ENCODE results near the gene SIGLEC8. TPM values are rescaled to one million over a fixed set of nuclear protein-coding genes. Genes with fewer than 3 reads are reported as not detected.
"Not testable (repeated sequence)": the region's sequence is repeated elsewhere in the genome, so short reads cannot be mapped to it uniquely, and the experiment has no call there.

Gene SIGLEC8
- total RNA-seq, 1 experiment from 2014 or later = not detected

- H3K36me3 ChIP-seq (ENCODE audit: control insufficient read depth in 1 of 2, insufficient read depth in 2 of 2, low read length in 2 of 2); RAD21 ChIA-PET (ENCODE audit: low non-redundant PET in 1 of 2, low total read pairs in 2 of 2, uncharacterized antibody in 2 of 2, unreplicated experiment in 2 of 2); H2AFZ ChIP-seq (ENCODE audit: low read depth, low read length, poor library complexity, severe bottlenecking); H3K9ac ChIP-seq (ENCODE audit: low read length); POLR2A ChIA-PET; BruUV-seq (replicated peaks); DNase-seq (ENCODE audit: low read depth, low spot score); intact Hi-C loops (cut with micrococcal nuclease); H3K27me3 ChIP-seq (ENCODE audit: insufficient read depth, low read length); H3K9me2 ChIP-seq (ENCODE audit: insufficient read depth); H3K4me3 ChIP-seq (replicated peaks in 1 of 2; ENCODE audit: low read depth in 1 of 2, low read length in 2 of 2); ATAC-seq; H3K79me2 ChIP-seq (ENCODE audit: insufficient read depth, low read length); H3K9me3 ChIP-seq (ENCODE audit: control insufficient read depth in 1 of 2, insufficient read depth in 1 of 2, low read depth in 1 of 2, low read length in 2 of 2); H3K4me1 ChIP-seq (ENCODE audit: control insufficient read depth in 1 of 2, insufficient read depth in 2 of 2, low read length in 2 of 2); H3K4me2 ChIP-seq (ENCODE audit: low read length); H3K27ac ChIP-seq (ENCODE audit: low read depth, low read length); H4K20me1 ChIP-seq (ENCODE audit: insufficient read depth): not testable (repeated sequence)
- CTCF ChIA-PET = interaction anchor here (1.2 kb wide), 1 partner anchor 240 kb away, joined by 4 read pairs; no protein-coding TSS in a partner anchor
Observed at GRCh38 chr19:51416422-51416821, 41.8 kb downstream of the SIGLEC8 start.

DNA sequence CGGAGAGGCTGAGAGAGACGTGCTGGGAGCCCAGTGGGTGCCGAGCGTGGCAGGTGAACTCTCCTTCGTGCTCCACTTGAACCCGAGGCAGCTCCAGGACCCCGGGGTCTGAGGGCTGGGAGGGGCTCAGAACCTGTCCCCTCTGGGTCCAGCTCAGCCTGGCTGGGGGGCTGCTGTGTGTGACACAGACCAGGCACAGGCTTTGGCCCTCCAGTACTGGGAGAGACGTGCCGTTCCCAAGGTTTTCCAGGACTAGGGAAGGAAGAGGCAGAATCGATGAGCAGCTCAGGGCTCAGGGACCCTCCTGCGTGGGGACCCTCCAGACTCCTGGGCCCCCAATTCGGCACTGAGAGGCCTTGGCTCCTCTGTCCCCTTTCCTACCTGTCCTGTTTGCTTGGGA, 43.1 kb downstream of the SIGLEC8 start:
- no peaks in the 10 kb centered on the region for H3K9me3 ChIP-seq (ENCODE audit: control insufficient read depth in 1 of 2, insufficient read depth in 1 of 2, low read depth in 1 of 2, low read length in 2 of 2)
- no peak overlapping the region for H3K4me2 ChIP-seq (ENCODE audit: low read length)
- H3K36me3 ChIP-seq (ENCODE audit: control insufficient read depth in 1 of 2, insufficient read depth in 2 of 2, low read length in 2 of 2) = no peaks in the 10 kb centered on the region
- no peak overlapping the region for H3K4me3 ChIP-seq (replicated peaks in 1 of 2; ENCODE audit: low read depth in 1 of 2, low read length in 2 of 2)
- H3K9me2 ChIP-seq (ENCODE audit: insufficient read depth) = no peaks in the 10 kb centered on the region
- no peaks in the 10 kb centered on the region for H3K27me3 ChIP-seq (ENCODE audit: insufficient read depth, low read length)
- no peaks in the 10 kb centered on the region for H3K79me2 ChIP-seq (ENCODE audit: insufficient read depth, low read length)
- no peaks in the 10 kb centered on the region; a peak in 1 of 4 replicates for H3K4me1 ChIP-seq (ENCODE audit: control insufficient read depth in 1 of 2, insufficient read depth in 2 of 2, low read length in 2 of 2)
- ChIA-PET CTCF (no interaction called here), POLR2A (no interaction called here), RAD21 (ENCODE audit: low non-redundant PET in 1 of 2, low total read pairs in 2 of 2, uncharacterized antibody in 2 of 2, unreplicated experiment in 2 of 2) (no interaction called here)
- H3K27ac ChIP-seq (ENCODE audit: low read depth, low read length) = no peak overlapping the region
- no peak overlapping the region for H2AFZ ChIP-seq (ENCODE audit: low read depth, low read length, poor library complexity, severe bottlenecking)
- H3K9ac ChIP-seq (ENCODE audit: low read length) = no peak overlapping the region
- H4K20me1 ChIP-seq (ENCODE audit: insufficient read depth) = no peaks in the 10 kb centered on the region
- no peak for DNase-seq (ENCODE audit: low read depth, low spot score)
- no TSS peak for BruUV-seq (replicated peaks)
- ATAC-seq = no peak
- intact Hi-C loops (cut with micrococcal nuclease) = no loop called here
- TF ChIP-seq ELF1 (IDR thresholded peaks at IDR 0.05; ENCODE audit: borderline replicate concordance, low read depth) = no peak
- TF ChIP-seq, protein P1, sequence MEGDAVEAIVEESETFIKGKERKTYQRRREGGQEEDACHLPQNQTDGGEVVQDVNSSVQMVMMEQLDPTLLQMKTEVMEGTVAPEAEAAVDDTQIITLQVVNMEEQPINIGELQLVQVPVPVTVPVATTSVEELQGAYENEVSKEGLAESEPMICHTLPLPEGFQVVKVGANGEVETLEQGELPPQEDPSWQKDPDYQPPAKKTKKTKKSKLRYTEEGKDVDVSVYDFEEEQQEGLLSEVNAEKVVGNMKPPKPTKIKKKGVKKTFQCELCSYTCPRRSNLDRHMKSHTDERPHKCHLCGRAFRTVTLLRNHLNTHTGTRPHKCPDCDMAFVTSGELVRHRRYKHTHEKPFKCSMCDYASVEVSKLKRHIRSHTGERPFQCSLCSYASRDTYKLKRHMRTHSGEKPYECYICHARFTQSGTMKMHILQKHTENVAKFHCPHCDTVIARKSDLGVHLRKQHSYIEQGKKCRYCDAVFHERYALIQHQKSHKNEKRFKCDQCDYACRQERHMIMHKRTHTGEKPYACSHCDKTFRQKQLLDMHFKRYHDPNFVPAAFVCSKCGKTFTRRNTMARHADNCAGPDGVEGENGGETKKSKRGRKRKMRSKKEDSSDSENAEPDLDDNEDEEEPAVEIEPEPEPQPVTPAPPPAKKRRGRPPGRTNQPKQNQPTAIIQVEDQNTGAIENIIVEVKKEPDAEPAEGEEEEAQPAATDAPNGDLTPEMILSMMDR (IDR thresholded peaks at IDR 0.05 in 2 of 3, conservative IDR thresholded peaks at IDR 0.05 in 1 of 3; ENCODE audit: borderline replicate concordance in 1 of 3, insufficient read depth in 1 of 3, low read depth in 2 of 3, low read length in 2 of 3) = no peak
- TF ChIP-seq JUND (IDR thresholded peaks at IDR 0.05) = no peak
- TF ChIP-seq, protein P2, sequence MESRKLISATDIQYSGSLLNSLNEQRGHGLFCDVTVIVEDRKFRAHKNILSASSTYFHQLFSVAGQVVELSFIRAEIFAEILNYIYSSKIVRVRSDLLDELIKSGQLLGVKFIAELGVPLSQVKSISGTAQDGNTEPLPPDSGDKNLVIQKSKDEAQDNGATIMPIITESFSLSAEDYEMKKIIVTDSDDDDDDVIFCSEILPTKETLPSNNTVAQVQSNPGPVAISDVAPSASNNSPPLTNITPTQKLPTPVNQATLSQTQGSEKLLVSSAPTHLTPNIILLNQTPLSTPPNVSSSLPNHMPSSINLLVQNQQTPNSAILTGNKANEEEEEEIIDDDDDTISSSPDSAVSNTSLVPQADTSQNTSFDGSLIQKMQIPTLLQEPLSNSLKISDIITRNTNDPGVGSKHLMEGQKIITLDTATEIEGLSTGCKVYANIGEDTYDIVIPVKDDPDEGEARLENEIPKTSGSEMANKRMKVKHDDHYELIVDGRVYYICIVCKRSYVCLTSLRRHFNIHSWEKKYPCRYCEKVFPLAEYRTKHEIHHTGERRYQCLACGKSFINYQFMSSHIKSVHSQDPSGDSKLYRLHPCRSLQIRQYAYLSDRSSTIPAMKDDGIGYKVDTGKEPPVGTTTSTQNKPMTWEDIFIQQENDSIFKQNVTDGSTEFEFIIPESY (IDR thresholded peaks at IDR 0.05; ENCODE audit: extremely low read depth, insufficient replicate concordance, low read length) = no peak
- no peak for TF ChIP-seq POLR2AphosphoS5 (IDR thresholded peaks at IDR 0.05; ENCODE audit: low read depth, low read length)
- no peak for TF ChIP-seq EZH2phosphoT487 (IDR thresholded peaks at IDR 0.05; ENCODE audit: borderline replicate concordance)
- TF ChIP-seq, protein P3, sequence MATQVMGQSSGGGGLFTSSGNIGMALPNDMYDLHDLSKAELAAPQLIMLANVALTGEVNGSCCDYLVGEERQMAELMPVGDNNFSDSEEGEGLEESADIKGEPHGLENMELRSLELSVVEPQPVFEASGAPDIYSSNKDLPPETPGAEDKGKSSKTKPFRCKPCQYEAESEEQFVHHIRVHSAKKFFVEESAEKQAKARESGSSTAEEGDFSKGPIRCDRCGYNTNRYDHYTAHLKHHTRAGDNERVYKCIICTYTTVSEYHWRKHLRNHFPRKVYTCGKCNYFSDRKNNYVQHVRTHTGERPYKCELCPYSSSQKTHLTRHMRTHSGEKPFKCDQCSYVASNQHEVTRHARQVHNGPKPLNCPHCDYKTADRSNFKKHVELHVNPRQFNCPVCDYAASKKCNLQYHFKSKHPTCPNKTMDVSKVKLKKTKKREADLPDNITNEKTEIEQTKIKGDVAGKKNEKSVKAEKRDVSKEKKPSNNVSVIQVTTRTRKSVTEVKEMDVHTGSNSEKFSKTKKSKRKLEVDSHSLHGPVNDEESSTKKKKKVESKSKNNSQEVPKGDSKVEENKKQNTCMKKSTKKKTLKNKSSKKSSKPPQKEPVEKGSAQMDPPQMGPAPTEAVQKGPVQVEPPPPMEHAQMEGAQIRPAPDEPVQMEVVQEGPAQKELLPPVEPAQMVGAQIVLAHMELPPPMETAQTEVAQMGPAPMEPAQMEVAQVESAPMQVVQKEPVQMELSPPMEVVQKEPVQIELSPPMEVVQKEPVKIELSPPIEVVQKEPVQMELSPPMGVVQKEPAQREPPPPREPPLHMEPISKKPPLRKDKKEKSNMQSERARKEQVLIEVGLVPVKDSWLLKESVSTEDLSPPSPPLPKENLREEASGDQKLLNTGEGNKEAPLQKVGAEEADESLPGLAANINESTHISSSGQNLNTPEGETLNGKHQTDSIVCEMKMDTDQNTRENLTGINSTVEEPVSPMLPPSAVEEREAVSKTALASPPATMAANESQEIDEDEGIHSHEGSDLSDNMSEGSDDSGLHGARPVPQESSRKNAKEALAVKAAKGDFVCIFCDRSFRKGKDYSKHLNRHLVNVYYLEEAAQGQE (IDR thresholded peaks at IDR 0.05; ENCODE audit: low read depth) = no peak
- no peak for TF ChIP-seq ZFX (IDR thresholded peaks at IDR 0.05)
- no peak for TF ChIP-seq EZH2 (IDR thresholded peaks at IDR 0.05)
- no peak for TF ChIP-seq SP1 (IDR thresholded peaks at IDR 0.05; ENCODE audit: low read depth)
- no peak for TF ChIP-seq EGR1 (IDR thresholded peaks at IDR 0.05; ENCODE audit: low read depth)
- no peak for TF ChIP-seq RAD21 (IDR thresholded peaks at IDR 0.05; ENCODE audit: low read depth)
- TF ChIP-seq CBX3 (IDR thresholded peaks at IDR 0.05; ENCODE audit: low read depth) = no peak
- TF ChIP-seq CEBPB (IDR thresholded peaks at IDR 0.05; ENCODE audit: low read depth) = no peak
